Stimulated activated CD4-positive, alpha-beta T cell treated with anti-CD3 and anti-CD28 coated beads, Interleukin-4, amount 100 ng/mL, for 1 hour (primary cell): ENCODE measurements around the gene VTI1A.

Experiments used
- DNase-seq: peaks from one replicate; pipeline ENCODE4 v3.0.0-alpha.2; 2020

The VTI1A gene

DNA sequence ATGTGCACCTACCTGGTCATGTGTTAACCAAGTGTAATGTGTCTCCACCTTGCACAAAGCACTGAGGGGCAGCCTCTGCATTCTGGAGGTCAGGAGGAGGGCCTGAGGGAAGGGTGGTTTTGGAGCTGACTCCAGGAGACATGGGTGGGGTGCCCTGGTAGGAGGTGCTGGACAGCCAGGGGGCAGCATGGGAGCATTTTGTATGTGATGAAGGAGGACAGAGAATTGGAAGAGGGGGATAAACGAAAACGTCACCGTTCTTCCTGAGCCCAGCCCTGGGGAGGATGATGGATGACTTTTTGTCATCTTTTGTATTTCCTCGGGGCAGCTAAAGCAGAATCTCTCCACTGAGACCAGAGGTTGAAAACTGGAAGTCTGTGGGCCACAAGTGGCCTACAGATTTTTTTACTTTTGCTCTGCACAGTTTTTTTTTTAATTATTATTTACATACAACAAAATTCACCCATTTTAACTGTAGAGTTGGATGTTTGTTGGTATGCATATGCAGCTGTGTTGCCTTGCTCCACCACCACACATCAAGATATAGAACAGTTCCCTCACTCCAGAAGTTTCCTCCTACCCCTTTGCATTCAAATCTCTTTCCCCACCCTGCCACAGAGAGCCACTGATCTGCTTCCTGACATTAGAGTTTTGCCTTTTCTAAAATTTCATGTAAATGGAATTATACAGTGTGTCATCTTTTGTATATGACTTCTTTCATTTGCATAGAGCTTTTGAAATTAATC, 242.5 kb downstream of the VTI1A start:
- no peak for DNase-seq

DNA sequence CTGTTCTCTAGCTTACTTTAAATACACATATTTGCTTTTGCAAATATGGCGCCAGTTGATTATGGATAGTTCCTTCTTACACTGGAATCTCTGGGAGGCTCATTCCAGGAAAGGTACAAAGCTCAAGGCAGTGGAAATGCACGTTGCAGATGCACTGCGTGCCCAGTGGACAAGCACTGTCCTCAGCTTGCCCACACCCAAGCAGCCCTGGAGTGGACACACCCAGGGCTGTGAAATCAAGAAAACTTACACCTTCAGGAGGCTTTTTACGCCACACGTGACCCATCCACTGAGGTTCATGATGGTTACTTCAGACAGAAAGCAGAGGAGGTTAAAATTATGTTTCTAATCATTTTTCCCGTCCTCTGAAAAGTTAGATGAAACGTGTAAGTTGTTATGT, 248.5 kb downstream of the VTI1A start:
- no peak for DNase-seq

DNA sequence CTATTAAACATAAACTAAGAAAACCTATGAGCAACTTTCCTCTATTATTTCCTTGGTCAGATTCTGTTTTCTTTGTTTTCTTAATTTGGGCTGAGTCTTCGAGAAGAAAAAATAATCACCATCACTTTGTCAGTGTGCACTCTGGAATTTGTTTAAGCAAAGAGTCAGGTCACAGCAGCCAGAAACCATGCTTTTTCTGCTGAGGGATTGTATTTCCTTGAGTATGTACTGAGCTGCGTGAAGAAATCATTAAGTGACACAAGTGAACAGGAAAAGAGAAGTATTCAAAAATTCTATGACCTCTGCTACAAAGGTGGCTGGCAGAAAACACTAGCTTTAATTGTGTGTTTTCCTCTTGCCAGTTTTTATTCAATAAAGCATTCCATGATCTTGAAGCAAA, 249.6 kb downstream of the VTI1A start:
- no peak for DNase-seq

DNA sequence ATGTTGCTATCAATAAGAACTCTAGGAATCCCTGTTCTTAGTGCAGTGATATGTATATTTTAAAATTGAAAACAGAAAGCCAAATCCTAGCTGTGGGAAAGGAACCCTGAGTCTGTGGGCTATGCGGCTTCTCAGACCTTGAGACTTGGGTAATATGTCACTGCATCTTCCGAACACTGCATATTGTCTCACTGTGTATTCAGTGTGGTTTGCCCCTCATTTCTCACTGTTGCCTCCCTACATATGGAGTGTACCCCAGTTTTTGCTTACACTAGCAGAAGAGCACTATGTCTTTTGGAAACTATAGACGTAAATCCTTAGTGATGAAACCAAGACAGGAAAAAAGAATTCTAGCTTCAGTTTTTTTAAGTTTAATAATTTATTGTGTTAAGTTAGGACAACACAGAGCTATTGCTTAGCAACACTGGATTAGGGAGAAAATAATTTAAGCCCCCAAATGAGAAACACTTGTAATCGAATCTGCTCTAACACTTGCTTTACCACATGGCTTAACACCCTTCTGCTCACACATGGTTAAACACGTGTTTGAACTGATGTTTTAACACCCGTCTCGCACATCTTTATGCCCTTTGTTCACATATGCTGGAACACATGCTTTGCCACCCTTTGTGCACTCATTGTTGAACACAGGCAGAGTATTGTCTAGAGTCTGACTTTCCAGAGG, 251.3 kb downstream of the VTI1A start:
- no peak for DNase-seq

DNA sequence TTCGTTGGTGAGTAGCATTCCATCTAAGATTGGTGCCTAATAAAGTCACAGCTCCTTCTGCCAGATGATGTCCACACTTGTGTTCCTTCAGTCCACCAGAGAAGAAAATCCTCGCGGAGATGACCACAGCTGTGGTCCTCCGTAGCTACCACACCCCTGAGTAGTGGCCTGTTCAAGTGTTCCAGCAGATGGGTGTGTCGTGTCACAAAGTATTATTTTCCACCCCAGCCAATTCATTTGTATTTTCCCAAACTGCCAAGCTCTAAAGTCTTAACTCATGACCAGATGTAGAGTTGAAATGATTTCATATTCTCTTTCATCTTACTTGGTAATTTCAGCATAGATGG, 251.8 kb downstream of the VTI1A start:
- no peak for DNase-seq

DNA sequence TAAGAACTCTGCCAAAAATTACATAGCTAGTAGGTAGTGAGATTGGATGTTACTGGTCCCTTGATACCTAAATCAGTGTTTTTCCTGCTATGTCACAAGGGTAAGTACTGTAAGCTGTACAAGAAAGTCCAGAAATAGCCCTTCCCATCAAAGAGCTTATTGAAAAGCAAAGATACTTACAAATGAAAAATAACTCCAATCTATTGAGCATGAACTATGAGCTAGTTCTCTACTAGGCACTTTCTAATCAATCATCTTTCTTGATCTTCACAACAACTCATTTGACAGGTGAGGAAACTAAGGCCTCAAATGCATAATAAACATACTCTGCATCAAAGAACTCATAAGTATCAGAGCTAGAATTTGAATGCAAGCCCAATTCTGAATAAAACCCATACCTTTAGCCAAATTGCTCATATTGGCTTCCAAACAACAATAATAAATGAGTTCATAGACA, 253.2 kb downstream of the VTI1A start:
- no peak for DNase-seq

DNA sequence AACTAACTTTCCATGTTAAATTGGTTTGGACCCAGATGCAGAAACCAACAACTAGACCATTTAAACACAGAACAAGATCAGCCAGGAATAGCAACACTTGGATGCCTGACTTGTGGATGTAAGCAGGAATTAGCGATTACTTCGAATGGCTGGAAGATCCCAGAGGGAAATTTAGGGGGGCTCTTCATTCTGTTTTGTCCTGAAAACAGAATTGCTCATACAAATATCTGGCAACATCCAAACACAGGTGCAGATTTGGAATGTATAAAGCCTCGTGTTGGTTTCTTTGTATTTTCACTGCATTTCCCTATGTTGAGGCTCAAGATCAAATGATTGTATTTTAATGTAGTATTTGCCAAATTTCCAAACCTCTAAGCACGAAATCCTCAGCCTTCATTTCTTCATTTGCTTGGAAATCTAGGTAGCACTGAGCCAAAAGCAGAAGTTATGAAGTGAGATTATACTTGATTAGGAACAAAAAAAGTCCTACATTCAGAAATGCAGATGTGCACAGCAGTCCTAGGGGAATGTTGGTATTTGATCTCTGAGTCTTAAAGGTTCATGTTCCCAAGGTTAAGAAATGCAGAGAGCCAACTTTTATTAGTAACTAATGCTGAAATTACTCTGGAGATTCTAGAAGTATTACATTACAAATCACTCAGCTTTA, 254.3 kb downstream of the VTI1A start:
- DNase-seq = no peak

DNA sequence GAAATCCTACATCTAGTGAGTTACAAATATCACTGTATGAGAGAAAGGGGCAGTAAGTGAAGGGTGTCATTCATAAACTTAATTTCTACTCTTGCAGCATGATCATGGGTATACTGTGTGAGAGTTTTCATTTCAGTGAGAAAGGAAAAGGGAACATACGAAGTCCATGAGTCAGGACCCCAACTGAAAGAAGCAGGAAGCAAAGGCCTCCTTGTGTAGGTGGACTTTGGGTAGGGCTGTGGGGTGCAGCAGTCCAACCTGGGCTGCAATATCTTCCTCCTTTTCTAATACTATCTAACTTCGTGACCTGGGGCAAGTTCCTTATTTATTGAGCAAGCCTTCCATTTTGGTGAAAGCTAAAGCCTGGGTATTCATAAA, 254.9 kb downstream of the VTI1A start:
- no peak for DNase-seq

DNA sequence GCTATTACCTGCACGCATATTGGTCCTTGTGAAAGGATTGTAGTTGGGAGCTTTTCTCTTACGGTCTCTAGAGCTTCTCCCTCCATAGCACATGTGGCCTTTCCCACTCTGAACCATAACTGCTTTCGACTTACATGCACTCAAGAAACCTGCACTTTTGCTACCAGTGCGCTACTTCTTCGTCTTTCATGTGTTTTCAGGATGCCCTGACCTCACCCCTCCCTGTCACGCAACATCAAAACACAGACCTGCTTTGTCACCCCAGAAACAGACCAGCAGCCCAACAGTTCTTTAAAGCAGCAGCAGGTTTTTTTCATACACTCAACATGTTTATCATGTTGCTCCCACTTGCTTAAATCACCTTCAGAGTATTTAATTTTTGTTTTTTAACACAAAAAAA, 259.6 kb downstream of the VTI1A start:
- no peak for DNase-seq

DNA sequence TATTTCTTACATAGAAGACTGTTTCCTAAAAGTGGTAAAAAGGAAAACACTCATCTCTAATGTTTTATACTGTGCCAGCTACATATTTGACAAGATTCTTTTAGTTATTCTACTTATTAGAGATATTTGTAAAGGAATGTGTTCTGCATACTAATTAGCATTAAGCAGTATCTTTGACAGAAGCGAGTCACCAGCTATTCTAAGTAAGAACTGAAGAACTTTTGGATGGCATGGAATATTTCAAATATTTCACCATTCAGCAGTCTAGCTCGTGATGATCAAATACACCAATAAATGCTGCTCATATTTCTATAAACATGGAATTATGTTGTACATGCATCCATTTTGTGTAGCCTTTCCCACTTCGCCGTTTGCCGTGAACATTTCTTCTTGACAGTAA, 261.4 kb downstream of the VTI1A start:
- DNase-seq = no peak

DNA sequence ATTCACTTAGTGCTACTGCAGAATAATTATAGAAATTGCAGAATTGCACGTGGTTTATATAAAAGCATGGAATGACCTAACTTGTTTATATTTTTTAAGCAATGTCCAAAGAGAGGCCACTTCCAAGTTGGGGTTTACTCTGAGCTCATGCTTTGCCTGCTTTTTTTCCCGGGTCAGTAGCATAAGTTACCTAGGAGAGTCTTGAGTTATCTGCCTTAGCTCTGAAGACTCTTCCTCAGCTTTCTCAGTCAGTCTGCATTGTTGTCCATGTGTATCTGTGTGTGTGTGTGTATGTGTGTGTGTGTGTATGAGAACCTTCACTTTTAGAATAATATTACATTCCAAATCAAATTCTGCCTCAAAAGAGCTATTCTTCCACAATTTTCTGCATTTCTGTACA, 263.5 kb downstream of the VTI1A start:
- no peak for DNase-seq

DNA sequence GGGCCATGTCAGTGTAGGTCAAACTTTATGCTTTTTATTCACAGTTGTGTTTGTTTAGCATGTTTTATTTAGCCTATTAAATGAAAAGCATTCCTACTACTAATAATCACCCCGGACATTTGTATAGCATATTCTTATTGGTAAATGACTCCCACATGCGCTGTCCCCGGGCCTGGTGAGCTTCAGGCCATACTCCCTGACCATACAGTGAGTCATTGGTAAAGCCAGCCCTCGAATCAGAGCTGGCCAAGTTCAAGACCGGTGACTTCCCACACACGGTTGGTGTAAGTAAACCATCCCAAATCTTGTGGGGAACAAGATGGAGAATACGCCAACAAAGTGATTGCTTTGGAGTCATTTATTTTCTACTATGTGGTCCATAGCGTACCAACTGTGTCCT, 264.4 kb downstream of the VTI1A start:
- DNase-seq = no peak

DNA sequence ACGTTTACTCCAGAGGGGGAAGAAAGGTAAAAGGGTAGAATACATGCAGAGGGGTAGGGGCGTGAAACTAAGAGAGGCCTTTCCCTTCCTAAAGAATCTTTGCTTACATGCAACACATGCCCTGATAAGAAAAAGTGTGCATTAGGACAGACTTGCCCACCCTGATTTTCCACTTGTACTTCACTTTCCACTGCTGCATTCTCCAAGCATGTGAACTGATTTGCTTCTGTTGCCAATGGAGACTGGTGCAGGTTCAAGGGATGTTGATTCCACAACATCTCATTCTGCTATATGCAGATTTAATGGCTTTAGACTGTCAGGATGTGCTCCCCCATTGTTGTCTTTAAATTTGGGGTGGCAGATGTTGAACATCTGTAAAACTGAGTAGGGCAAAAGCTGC, 265.5 kb downstream of the VTI1A start:
- DNase-seq = no peak

DNA sequence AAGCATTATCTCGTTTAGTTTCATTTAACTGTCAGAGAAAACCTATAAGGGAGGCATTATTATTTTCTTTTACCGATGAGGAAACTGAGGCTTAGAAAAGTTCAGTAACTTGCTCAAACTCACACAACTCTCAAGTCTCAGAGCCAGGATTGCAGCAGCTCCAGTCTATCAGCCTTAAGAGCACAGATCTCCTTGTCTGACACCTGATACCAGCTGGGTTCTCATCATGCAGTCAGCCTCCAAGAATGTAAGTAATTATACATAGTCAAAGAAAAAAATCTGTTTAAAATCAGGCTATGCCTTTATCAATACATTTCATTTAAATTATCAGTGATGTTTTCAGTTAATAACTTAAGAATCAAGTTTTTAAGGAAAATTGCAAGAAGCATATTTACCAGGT, 266.4 kb downstream of the VTI1A start:
- no peak for DNase-seq

DNA sequence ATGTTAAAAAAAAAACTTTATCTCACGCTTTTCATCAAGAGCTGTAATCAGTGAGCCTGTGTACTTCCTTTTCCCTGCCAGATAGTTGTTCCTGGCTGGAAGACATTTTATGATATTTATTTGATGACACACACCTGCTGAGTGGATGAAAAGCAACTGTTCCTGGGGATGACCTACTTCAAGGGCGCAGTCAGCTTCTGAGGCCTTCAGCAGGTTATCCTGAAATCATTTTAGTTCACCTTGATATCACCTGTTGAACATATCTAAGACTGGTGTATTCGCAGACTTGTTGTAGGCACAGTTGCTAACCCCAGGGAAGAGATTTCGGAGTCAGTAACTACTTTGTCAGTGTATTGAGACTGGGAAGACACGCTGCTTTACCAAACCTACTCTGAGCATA, 268.6 kb downstream of the VTI1A start:
- DNase-seq = no peak

DNA sequence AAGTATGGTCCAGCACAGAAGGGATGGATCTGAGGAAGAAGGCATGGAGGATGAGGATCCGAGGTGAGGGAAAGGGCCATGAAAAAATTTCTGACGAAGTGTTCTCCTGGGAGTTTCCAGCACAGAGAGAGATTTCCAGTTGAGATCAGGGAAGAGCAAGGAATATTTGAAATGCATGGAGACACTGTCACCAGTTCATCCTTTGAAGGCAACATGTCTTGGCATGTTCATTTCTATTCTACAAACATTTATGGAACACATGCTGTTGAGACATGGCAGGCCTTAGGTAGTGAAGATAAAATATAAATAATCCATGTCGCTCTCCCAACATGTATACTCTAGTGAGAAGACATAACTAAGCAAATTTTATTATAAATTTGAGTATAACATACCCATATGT, 269.1 kb downstream of the VTI1A start:
- DNase-seq = no peak

DNA sequence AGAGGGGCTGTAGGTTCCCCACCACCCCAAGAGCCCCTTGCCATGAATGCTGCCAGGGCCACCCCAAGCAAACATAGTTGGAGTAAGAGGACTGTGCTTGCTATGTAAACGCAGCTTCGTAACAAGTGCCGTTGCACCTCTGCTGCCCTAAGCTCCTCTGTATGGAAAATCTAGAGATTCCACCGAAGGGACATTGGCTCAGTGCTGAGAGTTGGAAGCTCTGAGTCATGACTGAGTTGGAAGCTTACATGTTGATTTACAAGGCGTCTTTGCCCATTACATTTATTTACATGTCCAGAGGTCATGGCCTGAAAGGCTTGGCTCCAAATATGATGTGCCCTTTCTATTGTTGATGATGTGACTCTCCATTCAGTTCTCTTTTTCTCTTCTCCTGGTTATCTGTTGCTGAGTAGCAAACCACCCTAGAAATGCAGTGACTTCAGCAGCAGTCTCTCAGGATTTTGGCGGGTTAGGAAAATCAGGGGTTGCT, 270.0 kb downstream of the VTI1A start:
- no peak for DNase-seq

DNA sequence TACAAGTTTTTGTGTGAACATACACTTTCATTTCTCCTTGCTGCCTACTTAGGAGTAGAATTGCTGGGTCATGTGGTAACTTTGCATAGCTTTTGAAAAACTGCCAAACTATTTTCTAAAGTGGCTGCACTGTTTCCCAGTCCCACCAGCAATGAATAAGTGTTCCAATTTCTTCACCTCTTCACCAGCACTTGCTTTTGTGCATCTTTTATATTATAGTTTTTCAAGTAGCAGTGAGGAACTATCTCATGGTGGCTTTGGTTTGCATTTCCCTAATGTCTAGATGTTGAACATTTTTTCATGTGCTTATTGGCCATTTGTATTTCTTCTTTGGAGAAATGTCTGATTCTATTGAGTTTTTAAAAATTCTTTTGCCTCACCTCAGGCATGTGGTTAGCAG, 273.2 kb downstream of the VTI1A start:
- DNase-seq = no peak

DNA sequence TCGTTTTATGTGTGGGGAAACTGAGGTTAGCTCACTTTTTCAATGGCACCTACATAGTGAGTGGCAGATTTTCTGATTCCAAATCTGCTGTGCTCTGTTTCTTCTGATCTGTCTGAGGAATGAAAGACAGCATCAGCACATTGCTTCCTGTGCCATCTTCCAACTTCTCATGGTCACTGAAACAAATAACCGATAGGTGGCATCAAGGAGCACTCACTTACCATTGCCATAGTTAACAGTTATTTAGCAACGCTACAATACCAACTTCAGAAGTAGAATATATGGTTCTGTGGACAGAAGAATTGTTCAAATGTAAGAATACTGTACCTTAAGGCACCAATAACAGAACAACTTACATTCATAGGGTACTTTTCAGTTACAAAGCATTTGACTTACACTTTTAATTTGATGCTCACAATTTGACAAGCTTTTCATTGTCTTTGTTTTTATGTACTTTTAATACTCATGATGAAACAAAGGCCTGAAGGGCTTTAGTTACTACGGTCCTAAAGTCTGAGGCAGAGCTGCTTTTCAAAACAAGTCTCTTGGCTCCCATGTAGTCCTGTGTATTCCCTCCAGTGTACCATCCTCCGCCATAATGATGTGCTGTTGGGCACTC, 274.2 kb downstream of the VTI1A start:
- DNase-seq = no peak

DNA sequence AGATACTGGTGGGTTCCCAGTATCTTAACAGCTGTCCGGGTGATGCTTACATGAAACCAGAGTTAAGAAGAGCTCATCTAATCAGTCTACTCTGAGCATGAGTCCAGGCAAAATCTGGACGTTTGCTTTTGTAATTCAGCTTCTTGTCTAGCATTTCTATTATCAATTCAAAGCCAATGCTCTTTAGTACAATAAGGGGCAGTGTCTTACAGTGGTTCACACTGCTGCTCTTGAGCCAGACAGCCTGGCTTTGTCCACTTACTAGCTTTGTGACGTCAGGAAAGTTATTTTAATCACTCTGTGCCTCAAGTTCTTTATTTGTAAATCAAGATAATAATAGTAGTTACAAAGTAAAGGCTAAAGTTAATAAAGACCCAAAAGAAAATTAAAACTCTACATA, 275.7 kb downstream of the VTI1A start:
- DNase-seq = no peak

DNA sequence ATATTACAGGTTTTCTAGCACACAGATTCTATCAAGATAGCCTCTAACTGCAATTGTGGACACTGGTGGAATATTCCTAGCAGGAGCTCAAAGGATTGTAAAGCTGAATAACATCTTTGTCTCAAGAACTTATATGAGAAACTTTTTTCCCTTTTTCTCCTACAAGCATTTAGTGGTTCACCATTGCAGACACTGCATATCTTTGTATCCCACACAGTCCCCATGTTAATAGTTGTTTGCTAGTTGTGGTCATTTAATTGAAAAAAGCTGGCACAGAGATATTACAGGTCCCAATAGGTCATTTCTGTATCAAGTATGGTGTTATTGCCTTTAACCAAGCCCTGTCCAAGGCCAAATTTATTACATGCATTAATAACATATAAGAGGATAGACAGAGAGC, 276.9 kb downstream of the VTI1A start:
- no peak for DNase-seq

DNA sequence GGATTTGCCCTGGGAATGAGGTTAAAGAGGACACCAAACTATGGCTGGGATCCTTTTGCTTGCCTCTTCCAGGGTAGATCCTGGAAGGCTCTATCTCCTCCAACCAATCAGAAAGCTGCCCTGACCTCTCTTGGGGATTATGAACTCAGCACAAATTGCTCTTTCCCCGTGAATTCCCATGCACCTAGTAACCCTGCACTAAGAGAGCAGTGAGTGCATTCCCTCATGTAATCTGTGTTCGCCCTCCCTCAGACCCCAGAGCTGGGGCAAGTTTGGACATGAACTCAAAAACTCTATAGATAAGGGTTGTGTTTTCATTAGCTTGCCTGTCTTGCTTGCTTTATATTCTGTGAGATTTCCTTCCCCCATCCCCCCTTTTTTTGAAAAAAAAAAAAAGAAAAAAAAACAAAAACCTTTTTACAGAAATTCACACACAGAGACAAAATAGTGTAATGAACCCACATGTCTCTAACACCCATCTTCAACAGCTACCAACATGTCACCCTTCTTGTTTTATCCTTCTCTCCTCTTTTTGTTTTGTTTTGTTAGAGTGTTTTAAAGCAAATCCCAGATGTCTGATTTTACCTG, 277.5 kb downstream of the VTI1A start:
- no peak for DNase-seq

DNA sequence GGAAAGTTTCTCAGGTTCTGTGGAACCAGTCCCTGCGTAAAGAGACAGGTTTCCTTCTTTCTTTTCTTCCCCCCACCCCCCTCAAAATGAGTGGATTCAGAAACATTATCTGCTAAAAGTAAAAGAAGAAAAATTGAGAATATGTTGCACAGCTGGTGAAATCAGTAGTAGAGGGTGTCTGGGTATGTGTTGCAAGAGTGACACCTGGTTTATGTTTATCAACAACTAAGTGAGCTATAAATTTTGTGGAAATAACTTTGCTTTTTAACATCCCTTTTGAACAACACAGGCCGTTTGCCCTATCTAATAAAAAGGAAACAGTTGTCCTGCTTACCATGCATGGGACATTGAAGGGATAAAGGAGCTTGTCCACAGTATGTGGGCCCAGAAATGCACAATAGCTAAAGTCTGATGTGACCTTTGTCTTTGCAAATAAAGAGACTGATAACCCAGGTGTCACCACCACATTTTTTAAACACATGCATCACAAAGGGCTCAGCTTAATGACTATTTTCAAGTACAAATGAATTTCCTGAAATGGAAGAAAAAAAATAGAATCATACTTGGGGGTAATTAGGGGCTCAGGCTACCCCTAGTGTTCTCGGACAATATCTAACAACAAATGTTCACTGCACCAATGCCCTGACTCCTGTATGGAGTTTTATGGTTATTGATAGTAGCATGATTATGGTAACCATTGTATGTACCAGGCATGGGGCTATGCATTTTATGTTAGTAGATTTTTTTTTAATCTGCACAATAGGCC, 281.3 kb downstream of the VTI1A start:
- DNase-seq = no peak
